ENCODE data around the gene TEX13A.

- no peak for TF ChIP-seq CTCF (IDR thresholded peaks at IDR 0.05; ENCODE audit: low read length)
- no peak for TF ChIP-seq EZH2phosphoT487 (IDR thresholded peaks at IDR 0.05; ENCODE audit: low read length)
- TF ChIP-seq EZH2 (optimal IDR thresholded peaks at IDR 0.05; ENCODE audit: low read depth, low read length): no peak
These were observed 20.6 kb upstream of the TEX13A start for GRCh38 chrX:105241056-105241455.

All from MM.1S (cell line).